GM18498 (cell line): Measurements from ENCODE around the gene ATP8B1.

Source experiments
- ATAC-seq: cut with Tn5 transposase; IDR thresholded peaks from one replicate; pipeline ENCODE4 v1.9.1; 2021; ENCODE audit warnings: mild to moderate bottlenecking, moderate library complexity; ENCODE audit not compliant: unreplicated experiment

ATP8B1 gene

GRCh38 chr18:57630754-57631595 lies 172.1 kb downstream of the ATP8B1 start:
- peak; percentile 42 for ATAC-seq

GRCh38 chr18:57630002-57630753 lies 172.9 kb downstream of the ATP8B1 start:
- peak; percentile 88 for ATAC-seq

GRCh38 chr18:57629422-57629821 lies 173.7 kb downstream of the ATP8B1 start:
- ATAC-seq = no peak

- ATAC-seq = no peak
Observed at GRCh38 chr18:57627488-57627887, 175.6 kb downstream of the ATP8B1 start.

- no peak for ATAC-seq
Observed at GRCh38 chr18:57624988-57625387, 178.1 kb downstream of the ATP8B1 start.

- ATAC-seq = peak; percentile 13
Observed at GRCh38 chr18:57621246-57621604, 181.9 kb downstream of the ATP8B1 start.

- ATAC-seq = no peak
Observed at GRCh38 chr18:57619876-57620275, 183.2 kb downstream of the ATP8B1 start.

GRCh38 chr18:57618910-57619309 lies 184.2 kb downstream of the ATP8B1 start:
- no peak for ATAC-seq

GRCh38 chr18:57603871-57604270 lies 199.2 kb downstream of the ATP8B1 start:
- no peak for ATAC-seq
